K562 (cell line): ENCODE data around the gene FBXW2. TPM values are rescaled to one million over a fixed set of nuclear protein-coding genes. Genes with fewer than 3 reads are reported as not detected.

Experiments used
- ATAC-seq: fragments of 200-7000 bp; cut with Tn5 transposase; 3 replicates; pipeline ENCODE4 v1.9.1; 2020; ENCODE audit warnings: moderate library complexity
- BruUV-seq: library from RNA; stranded (reverse); fragments of 400-500 nt; replicated peaks from 2 replicates; lab custom pipeline; 2021; lab: Mats Ljungman, UMichigan
- CTCF ChIA-PET: fragments of 300-600 bp; formaldehyde crosslinking; extraction: SDS; loops from one replicate; lab custom pipeline; 2021; ENCODE audit warnings: low intra/inter-chr PET ratio; lab: Yijun Ruan, JAX
- POLR2A ChIA-PET: fragments of 300-600, 350-650 bp; sonication (Branson Sonifier 250); formaldehyde crosslinking; extraction: SDS; loops from one replicate; lab custom pipeline; 2021; ENCODE audit warnings: antibody characterized with exemption, inconsistent platforms; lab: Yijun Ruan, JAX
- DNase-seq, 4 experiments: peaks; one replicate each; pipeline versions ENCODE4 v3.0.0 to v3.0.0-alpha.2; 2011 to 2018; ENCODE audit warnings: low spot score in 3 of 4, mixed read lengths in 3 of 4; ENCODE audit errors: extremely low read depth in 1 of 4
- FAIRE-seq: peaks from 2 replicates; lab custom pipeline; 2011; peaks lifted over from hg19 to GRCh38; lab: Jason Lieb, UNC
- H2AFZ ChIP-seq: 2 replicates; pipeline ENCODE4 v1.6.0; 2011; ENCODE audit warnings: low read depth, low read length, control low read depth, inconsistent platforms
- H3K27ac ChIP-seq: fragments of 200-600 bp; 3 replicates; pipeline ENCODE4 v1.8.0; 2011; ENCODE audit warnings: low read depth, mild to moderate bottlenecking, control low read depth, inconsistent platforms, low read length, moderate library complexity, mixed read lengths; ENCODE audit errors: extremely low read depth
- H3K27me3 ChIP-seq, 2 experiments: fragments of 300-600 bp in 1 of 2; 2 replicates in 1 of 2; 3 replicates in 1 of 2; pipeline versions ENCODE4 v1.6.0 to v1.8.0; 2011; ENCODE audit warnings: inconsistent platforms in 2 of 2, low read length in 2 of 2, mild to moderate bottlenecking in 1 of 2, mixed read lengths in 1 of 2, moderate library complexity in 1 of 2; ENCODE audit not compliant: control insufficient read depth in 2 of 2, insufficient read depth in 2 of 2
- H3K36me3 ChIP-seq: fragments of 300-600 bp; 3 replicates; pipeline ENCODE4 v1.8.0; 2011; ENCODE audit warnings: mild to moderate bottlenecking, low read length, inconsistent platforms; ENCODE audit not compliant: control insufficient read depth, insufficient read depth
- H3K4me1 ChIP-seq, 2 experiments: fragments of 200-600 bp in 1 of 2; replicated peaks in 1 of 2; 2 replicates in 1 of 2; 3 replicates in 1 of 2; pipeline versions ENCODE4 v1.5.1 to v1.8.0; 2011; ENCODE audit warnings: inconsistent platforms in 2 of 2, low read length in 2 of 2, mild to moderate bottlenecking in 1 of 2, mixed read lengths in 1 of 2, moderate library complexity in 1 of 2; ENCODE audit not compliant: control insufficient read depth in 2 of 2, insufficient read depth in 2 of 2
- H3K4me2 ChIP-seq: 2 replicates; pipeline ENCODE4 v1.6.1; 2011; ENCODE audit warnings: low read length, control low read depth, inconsistent platforms, mixed read lengths; ENCODE audit not compliant: insufficient read depth
- H3K4me3 ChIP-seq: fragments of 200-600 bp; sonication (generic), shearing (Covaris generic); 2 replicates; pipeline ENCODE4 v1.5.1; 2016; ENCODE audit warnings: control low read depth, inconsistent platforms
- H3K79me2 ChIP-seq: fragments of 200-600 bp; 3 replicates; pipeline ENCODE4 v1.8.0; 2011; ENCODE audit warnings: low read length, inconsistent platforms; ENCODE audit not compliant: control insufficient read depth, insufficient read depth
- H3K9ac ChIP-seq, 2 experiments: 2 replicates each; pipeline versions ENCODE4 v1.6.0 to v1.6.1; 2011; ENCODE audit warnings: low read depth in 2 of 2, low read length in 2 of 2, control low read depth in 1 of 2, inconsistent platforms in 1 of 2, mild to moderate bottlenecking in 1 of 2, mixed read lengths in 1 of 2; ENCODE audit not compliant: insufficient read depth in 1 of 2
- H3K9me1 ChIP-seq: one replicate; pipeline ENCODE4 v1.6.0; 2011; ENCODE audit warnings: inconsistent platforms, mild to moderate bottlenecking, low read length, moderate library complexity; ENCODE audit not compliant: control insufficient read depth, insufficient read depth
- H3K9me3 ChIP-seq: replicated peaks from 2 replicates; pipeline ENCODE4 v1.5.1; 2011; ENCODE audit warnings: low read depth, low read length, inconsistent platforms; ENCODE audit not compliant: control insufficient read depth, insufficient read depth
- H4K20me1 ChIP-seq: replicated peaks from 2 replicates; pipeline ENCODE4 v1.6.1; 2011; ENCODE audit warnings: low read length, inconsistent platforms, mixed read lengths; ENCODE audit not compliant: control insufficient read depth, insufficient read depth
- CBFA2T3 ChIP-seq: fragments of 450-650 bp; IDR thresholded peaks from 2 replicates; pipeline ENCODE4 v1.6.1; 2017
- GATAD2B ChIP-seq: fragments of 450-650 bp; IDR thresholded peaks from 2 replicates; pipeline ENCODE4 v1.6.1; 2017; ENCODE audit warnings: mild to moderate bottlenecking, borderline replicate concordance
- KDM5B ChIP-seq: fragments of 200-600 bp; sonication (generic); IDR thresholded peaks from 2 replicates; pipeline ENCODE4 v1.6.1; 2012; ENCODE audit warnings: low read depth, mild to moderate bottlenecking, moderate library complexity, low read length, control low read depth, inconsistent platforms; ENCODE audit not compliant: insufficient replicate concordance
- NRF1 ChIP-seq, 2 experiments: fragments of 450-650 bp; IDR thresholded peaks in 1 of 2; conservative IDR thresholded peaks in 1 of 2; 2 replicates each; pipeline ENCODE4 v1.6.1; 2014; ENCODE audit warnings: mild to moderate bottlenecking in 2 of 2
- RBM25 ChIP-seq: fragments of 200-400 bp; formaldehyde crosslinking; IDR thresholded peaks from 2 replicates; pipeline ENCODE4 v1.6.1; 2018; ENCODE audit warnings: low read length, low read depth, moderate library complexity; ENCODE audit not compliant: severe bottlenecking
- ZNF3 ChIP-seq: fragments of 250-450 bp; sonication (Bioruptor Pico); IDR thresholded peaks from 2 replicates; pipeline ENCODE4 v1.5.0; 2021; ENCODE audit warnings: mild to moderate bottlenecking, moderate library complexity
- ZNF318 ChIP-seq, 2 experiments: fragments of 450-650 bp; IDR thresholded peaks; 2 replicates each; pipeline ENCODE4 v1.6.1; 2016; ENCODE audit warnings: mild to moderate bottlenecking in 2 of 2, borderline replicate concordance in 1 of 2, low read depth in 1 of 2, moderate library complexity in 1 of 2
- WGBS: fragments of 100-300 bp; shearing (Covaris generic); methylation state at CpG from one replicate; pipeline ENCODE4 v1.1.6; 2016; ENCODE audit warnings: low coverage, mixed read lengths; ENCODE audit not compliant: insufficient coverage; ENCODE audit errors: missing lambda C conversion rate; 5-methylcytosine and 5-hydroxymethylcytosine counted together
- in situ Hi-C: fragments of 300-500 bp; cut with MboI; formaldehyde crosslinking; loops from 4 replicates; pipeline ENCODE4 v1.15.0; 2018; ENCODE audit warnings: inconsistent platforms, mixed read lengths
- intact Hi-C: fragments of 100-400 bp; cut with micrococcal nuclease; formaldehyde crosslinking; loops from 2 replicates; pipeline ENCODE4 v1.14.2; 2022
- polyA plus RNA-seq, 8 experiments: library from polyadenylated mRNA; depleted of rRNA in 4 of 8; stranded (reverse) in 5 of 8; unstranded in 3 of 8; fragments of >200 nt; fragmentation: Nextera tagmentation in 2 of 8; fragmentation: Illumina TruSeq in 1 of 8; extraction: Ambion mirVana in 2 of 8; extraction: Trizol in 1 of 8; gene quantifications; 2 replicates each; pipeline versions ENCODE4 v1.2.1 to v1.2.3, GENCODE V29; 2011 to 2014; ENCODE audit warnings: inconsistent platforms in 1 of 8, missing spikeins in 1 of 8
- total RNA-seq, 7 experiments: library from RNA; depleted of rRNA in 6 of 7; stranded (reverse); fragments of >200 nt in 6 of 7; fragmentation: Illumina TruSeq in 2 of 7; extraction: Trizol in 2 of 7; gene quantifications; 2 replicates each; pipeline versions ENCODE4 v1.2.1 to v1.2.3, GENCODE V29; 2011 to 2021; ENCODE audit warnings: low replicate concordance in 1 of 7

FBXW2 gene
- total and polyA plus RNA-seq, 9 of the 15 experiments (the other 6 are each of a cell fraction or from before 2014, with no cell fraction given), result 2.5 to 57.8 (median 28.1) TPM

GRCh38 chr9:120734607-120735410, 58.4 kb downstream of the FBXW2 start:
- H3K27ac ChIP-seq, result no peak overlapping the region
- POLR2A ChIA-PET, result interaction anchor here (1.7 kb wide), 1 partner anchor 12 kb away, joined by 4 read pairs; no protein-coding TSS in a partner anchor
- WGBS, result 29% methylated on average over 2 of the region's 2 CpGs

More at GRCh38 chr9:120734607-120735410, 58.4 kb downstream of the FBXW2 start:
- in situ Hi-C loops (no loop called here), intact Hi-C loops (loop anchor here (5.0 kb wide), 1 partner anchor 813 kb away; no protein-coding TSS in a partner anchor)
- no peaks in the 10 kb centered on the region for H3K36me3 ChIP-seq
- DNase-seq (no peak), FAIRE-seq (no peak), ATAC-seq (no peak)
- no peaks in the 10 kb centered on the region; the same call in 1 of the 2 replicates for H4K20me1 ChIP-seq
- H3K9me1 ChIP-seq, result no peaks in the 10 kb centered on the region
- H3K9ac ChIP-seq, result no peak overlapping the region
- BruUV-seq, result no TSS peak
- no peaks in the 10 kb centered on the region for H3K4me1 ChIP-seq
- CTCF ChIA-PET, result no interaction called here
- H2AFZ ChIP-seq, result no peak overlapping the region
- no peaks in the 10 kb centered on the region for H3K27me3 ChIP-seq
- no peak overlapping the region for H3K4me2 ChIP-seq
- H3K79me2 ChIP-seq, result no peaks in the 10 kb centered on the region
- no peak overlapping the region for H3K4me3 ChIP-seq
- TF ChIP-seq CBFA2T3, result no peak
- TF ChIP-seq ZNF3 (CRISPR knock-in tag), result peak; percentile 86
- TF ChIP-seq RBM25, result peak; percentile 21
- no peak for TF ChIP-seq ZNF318 (IDR thresholded peaks at IDR 0.05; ENCODE audit: borderline replicate concordance in 1 of 2, low read depth in 1 of 2)
- no peak for TF ChIP-seq NRF1 (conservative IDR thresholded peaks at IDR 0.05 in 1 of 2, IDR thresholded peaks at IDR 0.05 in 1 of 2)
- no peak for TF ChIP-seq GATAD2B
- TF ChIP-seq KDM5B, result no peak
- no peaks in the 10 kb centered on the region for H3K9me3 ChIP-seq
